DND-41 (cell line): ENCODE measurements around the gene BARHL1.

Source experiments
- EZH2 ChIP-seq: IDR thresholded peaks from 3 replicates; pipeline ENCODE4 v1.6.1; 2012; ENCODE audit warnings: borderline replicate concordance, low read depth, mild to moderate bottlenecking, moderate library complexity, low read length, inconsistent platforms; ENCODE audit not compliant: severe bottlenecking
- TF ChIP-seq, protein P1 (sequence below): IDR thresholded peaks from 2 replicates; pipeline ENCODE4 v1.5.1; 2012; ENCODE audit warnings: borderline replicate concordance, low read length, moderate library complexity, mild to moderate bottlenecking; ENCODE audit not compliant: poor library complexity, severe bottlenecking; ENCODE audit errors: extremely low read depth

DNA sequence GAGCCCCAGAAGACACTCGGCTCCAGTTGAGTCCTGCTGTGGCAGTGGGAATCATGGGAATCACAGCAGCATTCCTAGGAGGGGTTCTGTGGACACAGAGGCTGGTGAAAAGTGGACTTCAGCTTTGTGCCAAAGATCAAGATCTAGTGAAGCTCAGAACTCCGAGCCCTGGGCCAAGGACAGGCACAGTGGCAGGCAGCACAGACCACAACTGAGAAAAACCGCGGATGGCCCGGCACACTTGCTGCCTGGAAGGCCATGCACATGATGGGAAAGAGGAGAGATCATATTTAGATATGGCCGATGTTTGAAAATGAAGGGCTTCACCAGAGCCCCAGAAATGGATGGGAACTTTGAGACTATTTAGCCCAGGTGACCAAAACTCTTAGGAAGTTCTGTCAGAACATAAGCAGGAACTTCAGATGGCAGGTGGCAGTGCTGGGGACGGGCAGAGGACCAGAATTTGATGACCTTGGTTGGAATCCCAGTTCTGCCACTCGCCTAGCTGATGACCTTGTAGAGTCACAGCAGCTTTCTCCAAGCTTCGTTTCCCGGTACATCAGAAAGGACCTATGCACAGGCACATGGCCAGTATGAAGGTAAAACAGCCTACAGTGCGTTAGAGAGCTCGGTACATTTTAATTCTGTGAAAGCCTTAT is 18.0 kb downstream of the BARHL1 start:
- TF ChIP-seq, protein P1, sequence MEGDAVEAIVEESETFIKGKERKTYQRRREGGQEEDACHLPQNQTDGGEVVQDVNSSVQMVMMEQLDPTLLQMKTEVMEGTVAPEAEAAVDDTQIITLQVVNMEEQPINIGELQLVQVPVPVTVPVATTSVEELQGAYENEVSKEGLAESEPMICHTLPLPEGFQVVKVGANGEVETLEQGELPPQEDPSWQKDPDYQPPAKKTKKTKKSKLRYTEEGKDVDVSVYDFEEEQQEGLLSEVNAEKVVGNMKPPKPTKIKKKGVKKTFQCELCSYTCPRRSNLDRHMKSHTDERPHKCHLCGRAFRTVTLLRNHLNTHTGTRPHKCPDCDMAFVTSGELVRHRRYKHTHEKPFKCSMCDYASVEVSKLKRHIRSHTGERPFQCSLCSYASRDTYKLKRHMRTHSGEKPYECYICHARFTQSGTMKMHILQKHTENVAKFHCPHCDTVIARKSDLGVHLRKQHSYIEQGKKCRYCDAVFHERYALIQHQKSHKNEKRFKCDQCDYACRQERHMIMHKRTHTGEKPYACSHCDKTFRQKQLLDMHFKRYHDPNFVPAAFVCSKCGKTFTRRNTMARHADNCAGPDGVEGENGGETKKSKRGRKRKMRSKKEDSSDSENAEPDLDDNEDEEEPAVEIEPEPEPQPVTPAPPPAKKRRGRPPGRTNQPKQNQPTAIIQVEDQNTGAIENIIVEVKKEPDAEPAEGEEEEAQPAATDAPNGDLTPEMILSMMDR, result no peak
- TF ChIP-seq EZH2, result no peak
